Measurements from ENCODE around the gene PYHIN1. TPM values are rescaled to one million over a fixed set of nuclear protein-coding genes. Genes with fewer than 3 reads are reported as not detected.

PYHIN1 gene
- polyA plus RNA-seq, 1 donor (not counting 4 experiments of a cell fraction or from before 2014, with no cell fraction given): 0.37 TPM

DNA sequence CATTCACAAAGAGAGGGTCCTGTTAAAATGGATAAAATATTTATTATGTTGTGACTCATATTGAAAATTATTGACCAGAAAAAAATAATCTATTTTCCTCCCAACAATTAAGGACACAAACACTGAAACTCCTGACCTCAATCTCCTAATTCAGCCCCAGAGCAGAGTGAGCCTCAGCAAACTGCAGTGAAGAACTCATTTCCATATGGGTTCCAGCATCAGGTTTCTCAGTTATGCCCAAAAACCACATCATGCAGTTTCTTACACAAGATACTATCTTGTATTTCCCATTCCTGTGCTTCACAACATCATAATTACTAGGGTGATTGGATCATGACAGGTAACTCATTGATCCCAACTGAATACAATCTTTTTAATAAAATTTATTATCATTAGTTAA lies 15.4 kb downstream of the PYHIN1 start:
- Histone ChIP-seq H3K9me1 (ENCODE audit: control insufficient read depth, extremely low read depth, insufficient read depth, low read length) (no peaks in the 10 kb centered on the region), H3K4me1 (ENCODE audit: control insufficient read depth, extremely low read depth, insufficient read depth, low read length) (no peaks in the 10 kb centered on the region), H3K9me3 (ENCODE audit: control insufficient read depth, low read depth, low read length) (no peaks in the 10 kb centered on the region), H3K9ac (ENCODE audit: control insufficient read depth, extremely low read depth, insufficient read depth, low read length) (no peak overlapping the region), H3K79me2 (ENCODE audit: control insufficient read depth, insufficient read depth, low read length) (no peaks in the 10 kb centered on the region), H4K20me1 (ENCODE audit: control insufficient read depth, extremely low read depth, insufficient read depth, low read length) (no peaks in the 10 kb centered on the region), H3K36me3 (ENCODE audit: control insufficient read depth in 2 of 2, extremely low read depth in 1 of 2, insufficient read depth in 2 of 2, low read length in 2 of 2) (no peaks in the 10 kb centered on the region), H3K27ac (ENCODE audit: control insufficient read depth, insufficient read depth, low read length) (no peak overlapping the region), H3K27me3 (ENCODE audit: control insufficient read depth, extremely low read depth, insufficient read depth, low read length) (no peaks in the 10 kb centered on the region), H3K4me2 (ENCODE audit: control insufficient read depth, extremely low read depth, insufficient read depth, low read depth, low read length) (no peak overlapping the region), H3K4me3 (ENCODE audit: control insufficient read depth in 2 of 3, extremely low read depth in 1 of 3, insufficient read depth in 2 of 3, low read depth in 1 of 3, low read length in 3 of 3) (no peak overlapping the region), H2AFZ (ENCODE audit: control insufficient read depth, low read length) (no peak overlapping the region)
- dilution Hi-C loops (cut with MboI; ENCODE audit: extremely low pct_ligation_motif_present, low sequenced_read_pairs): no loop called here
- TF ChIP-seq EZH2 (IDR thresholded peaks at IDR 0.05; ENCODE audit: low read length): no peak
- TF ChIP-seq, protein P1, sequence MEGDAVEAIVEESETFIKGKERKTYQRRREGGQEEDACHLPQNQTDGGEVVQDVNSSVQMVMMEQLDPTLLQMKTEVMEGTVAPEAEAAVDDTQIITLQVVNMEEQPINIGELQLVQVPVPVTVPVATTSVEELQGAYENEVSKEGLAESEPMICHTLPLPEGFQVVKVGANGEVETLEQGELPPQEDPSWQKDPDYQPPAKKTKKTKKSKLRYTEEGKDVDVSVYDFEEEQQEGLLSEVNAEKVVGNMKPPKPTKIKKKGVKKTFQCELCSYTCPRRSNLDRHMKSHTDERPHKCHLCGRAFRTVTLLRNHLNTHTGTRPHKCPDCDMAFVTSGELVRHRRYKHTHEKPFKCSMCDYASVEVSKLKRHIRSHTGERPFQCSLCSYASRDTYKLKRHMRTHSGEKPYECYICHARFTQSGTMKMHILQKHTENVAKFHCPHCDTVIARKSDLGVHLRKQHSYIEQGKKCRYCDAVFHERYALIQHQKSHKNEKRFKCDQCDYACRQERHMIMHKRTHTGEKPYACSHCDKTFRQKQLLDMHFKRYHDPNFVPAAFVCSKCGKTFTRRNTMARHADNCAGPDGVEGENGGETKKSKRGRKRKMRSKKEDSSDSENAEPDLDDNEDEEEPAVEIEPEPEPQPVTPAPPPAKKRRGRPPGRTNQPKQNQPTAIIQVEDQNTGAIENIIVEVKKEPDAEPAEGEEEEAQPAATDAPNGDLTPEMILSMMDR (optimal IDR thresholded peaks at IDR 0.05 in 1 of 3, IDR thresholded peaks at IDR 0.05 in 1 of 3, conservative IDR thresholded peaks at IDR 0.05 in 1 of 3; ENCODE audit: extremely low read depth in 1 of 3, insufficient read depth in 2 of 3, low read length in 3 of 3): no peak
- DNase-seq (ENCODE audit: low read depth, low spot score) (no peak), FAIRE-seq (no peak)

DNA sequence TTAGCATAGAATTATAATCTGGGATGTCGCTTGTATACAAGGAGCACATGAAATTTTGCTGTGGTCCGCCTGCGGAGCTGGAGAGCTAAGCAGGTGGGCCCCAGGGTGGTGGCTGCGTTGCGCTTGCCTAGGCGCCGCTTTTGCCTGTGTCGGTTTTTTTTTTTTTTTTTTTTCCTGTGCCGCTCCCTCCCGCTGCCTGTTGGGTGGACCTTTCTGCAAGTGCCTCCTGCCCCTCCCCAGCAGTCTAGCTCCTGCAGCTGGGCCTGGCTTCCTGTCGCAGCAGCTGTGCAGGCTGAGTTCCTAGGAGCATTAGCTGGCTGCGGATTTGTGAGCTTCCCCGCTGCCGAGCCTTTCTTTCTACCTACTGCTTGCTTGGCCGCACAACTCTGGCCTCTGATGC lies 20.6 kb downstream of the PYHIN1 start:
- DNase-seq (ENCODE audit: low read depth, low spot score) (no peak), FAIRE-seq (no peak)
- Histone ChIP-seq H3K9ac (ENCODE audit: control insufficient read depth, extremely low read depth, insufficient read depth, low read length) (no peak overlapping the region), H3K9me1 (ENCODE audit: control insufficient read depth, extremely low read depth, insufficient read depth, low read length) (no peaks in the 10 kb centered on the region), H3K4me3 (ENCODE audit: control insufficient read depth in 2 of 3, extremely low read depth in 1 of 3, insufficient read depth in 2 of 3, low read depth in 1 of 3, low read length in 3 of 3) (no peak overlapping the region), H4K20me1 (ENCODE audit: control insufficient read depth, extremely low read depth, insufficient read depth, low read length) (no peaks in the 10 kb centered on the region), H3K4me2 (ENCODE audit: control insufficient read depth, extremely low read depth, insufficient read depth, low read depth, low read length) (no peak overlapping the region), H3K79me2 (ENCODE audit: control insufficient read depth, insufficient read depth, low read length) (no peaks in the 10 kb centered on the region), H3K27ac (ENCODE audit: control insufficient read depth, insufficient read depth, low read length) (no peak overlapping the region), H3K4me1 (ENCODE audit: control insufficient read depth, extremely low read depth, insufficient read depth, low read length) (no peaks in the 10 kb centered on the region), H2AFZ (ENCODE audit: control insufficient read depth, low read length) (no peak overlapping the region), H3K9me3 (ENCODE audit: control insufficient read depth, low read depth, low read length) (no peaks in the 10 kb centered on the region), H3K36me3 (ENCODE audit: control insufficient read depth in 2 of 2, extremely low read depth in 1 of 2, insufficient read depth in 2 of 2, low read length in 2 of 2) (no peaks in the 10 kb centered on the region), H3K27me3 (ENCODE audit: control insufficient read depth, extremely low read depth, insufficient read depth, low read length) (no peaks in the 10 kb centered on the region)
- TF ChIP-seq, protein P1 (optimal IDR thresholded peaks at IDR 0.05 in 1 of 3, IDR thresholded peaks at IDR 0.05 in 1 of 3, conservative IDR thresholded peaks at IDR 0.05 in 1 of 3; ENCODE audit: extremely low read depth in 1 of 3, insufficient read depth in 2 of 3, low read length in 3 of 3): no peak
- TF ChIP-seq EZH2 (IDR thresholded peaks at IDR 0.05; ENCODE audit: low read length): no peak
- dilution Hi-C loops (cut with MboI; ENCODE audit: extremely low pct_ligation_motif_present, low sequenced_read_pairs): no loop called here

Measured in keratinocyte (primary cell).